GM10248 (cell line): ENCODE measurements around the gene HMOX1.
A peak's percentile ranks its signal among the peaks of the same experiment; 100 is the strongest.

ENCODE experiments used
- CTCF ChIA-PET: fragments of 300-600 bp; sonication (Branson Sonifier 250); formaldehyde crosslinking; extraction: SDS; loops from one replicate; lab custom pipeline; 2021; ENCODE audit warnings: antibody characterized with exemption; lab: Yijun Ruan, JAX
- POLR2A ChIA-PET: fragments of 350-650 bp; sonication (Branson Sonifier 250); formaldehyde crosslinking; extraction: SDS; loops from one replicate; lab custom pipeline; 2020; ENCODE audit warnings: antibody characterized with exemption; lab: Yijun Ruan, JAX
- DNase-seq: peaks from one replicate; pipeline ENCODE4 v3.0.0; 2012; ENCODE audit errors: extremely low spot score
- CTCF ChIP-seq: IDR thresholded peaks from 2 replicates; pipeline ENCODE4 v1.5.1; 2012; ENCODE audit warnings: mild to moderate bottlenecking, low read depth; ENCODE audit errors: extremely low read depth, missing control alignments, control extremely low read depth

The HMOX1 gene

GRCh38 chr22:35406443-35406842 is 25.5 kb downstream of the HMOX1 start:
- CTCF ChIA-PET: interaction anchor here (7.8 kb wide), 1 partner anchor 57 kb away, joined by 47 read pairs; no protein-coding TSS in a partner anchor
- POLR2A ChIA-PET: interaction anchor here (0.6 kb wide), 1 partner anchor 21 kb away, joined by 7 read pairs; no protein-coding TSS in a partner anchor
- no peak for DNase-seq
- no peak for TF ChIP-seq CTCF

- ChIA-PET POLR2A (no interaction called here), CTCF (interaction anchor here (3.2 to 7.8 kb wide), 2 partner anchors 58 to 176 kb away, joined by 10 to 47 read pairs; no protein-coding TSS in a partner anchor)
- no peak for TF ChIP-seq CTCF
- no peak for DNase-seq
These were observed 26.5 kb downstream of the HMOX1 start for GRCh38 chr22:35407362-35407761.

- ChIA-PET CTCF (interaction anchor here (0.8 to 7.8 kb wide), 20 partner anchors 10 to 173 kb away, joined by 3 to 47 read pairs (median 4); no protein-coding TSS in a partner anchor), POLR2A (interaction anchor here (0.5 to 1.3 kb wide), 3 partner anchors 13 to 39 kb away, joined by 3 to 4 read pairs (median 3); no protein-coding TSS in a partner anchor)
- no peak for TF ChIP-seq CTCF
These were observed 29.1 kb downstream of the HMOX1 start for GRCh38 chr22:35409783-35410662.

GRCh38 chr22:35410663-35411034 is 29.8 kb downstream of the HMOX1 start:
- POLR2A ChIA-PET: interaction anchor here (0.5 to 1.3 kb wide), 4 partner anchors 14 to 39 kb away, joined by 3 to 4 read pairs (median 3); no protein-coding TSS in a partner anchor
- CTCF ChIA-PET: interaction anchor here (0.8 to 7.8 kb wide), 22 partner anchors 7 to 173 kb away, joined by 3 to 47 read pairs (median 3); no protein-coding TSS in a partner anchor
- TF ChIP-seq CTCF: no peak
- DNase-seq: no peak

More at GRCh38 chr22:35409783-35410662, 29.1 kb downstream of the HMOX1 start:
- peak; percentile 86 for DNase-seq

GRCh38 chr22:35411102-35411501 is 30.2 kb downstream of the HMOX1 start:
- peak; percentile 39 for TF ChIP-seq CTCF
- POLR2A ChIA-PET: interaction anchor here (0.9 to 1.3 kb wide), 2 partner anchors 14 to 31 kb away, joined by 3 to 4 read pairs; no protein-coding TSS in a partner anchor
- DNase-seq: peak; percentile 73
- CTCF ChIA-PET: interaction anchor here (0.9 to 7.8 kb wide), 20 partner anchors 8 to 171 kb away, joined by 3 to 47 read pairs (median 3); no protein-coding TSS in a partner anchor

- DNase-seq: no peak
- TF ChIP-seq CTCF: no peak
- POLR2A ChIA-PET: no interaction called here
- CTCF ChIA-PET: interaction anchor here (0.8 to 7.8 kb wide), 6 partner anchors 8 to 79 kb away, joined by 3 to 47 read pairs (median 3); no protein-coding TSS in a partner anchor
These were observed 32.7 kb downstream of the HMOX1 start for GRCh38 chr22:35413624-35414023.
